GM12878 (cell line): ENCODE data around the gene SNX8. TPM values are rescaled to one million over a fixed set of nuclear protein-coding genes. Genes with fewer than 3 reads are reported as not detected.

ENCODE experiments used
- ATAC-seq: fragments of 200-7000 bp; cut with Tn5 transposase; 3 replicates; pipeline ENCODE4 v1.9.1; 2020; ENCODE audit warnings: mild to moderate bottlenecking, moderate library complexity
- BruUV-seq: library from RNA; stranded (reverse); fragments of 400-500 nt; replicated peaks from 2 replicates; lab custom pipeline; 2021; lab: Mats Ljungman, UMichigan
- CTCF ChIA-PET: fragments of 300-600 bp; sonication (Branson Sonifier 250); formaldehyde crosslinking; extraction: SDS; loops from one replicate; lab custom pipeline; 2021; ENCODE audit warnings: inconsistent platforms; lab: Yijun Ruan, JAX
- POLR2A ChIA-PET: fragments of 350-600 bp; formaldehyde crosslinking; extraction: SDS; loops from one replicate; lab custom pipeline; 2021; ENCODE audit warnings: inconsistent platforms; lab: Charles Lee
- RAD21 ChIA-PET: fragments of 300-600 bp; sonication (Branson Sonifier 250); formaldehyde crosslinking; loops from one replicate; lab custom pipeline; 2023; ENCODE audit warnings: antibody characterized with exemption; ENCODE audit not compliant: unreplicated experiment; lab: Charles Lee
- SMC1A ChIA-PET: fragments of 300-600 bp; sonication (Branson Sonifier 250); formaldehyde crosslinking; loops from one replicate; lab custom pipeline; 2023; ENCODE audit not compliant: unreplicated experiment, uncharacterized antibody; lab: Charles Lee
- DNase-seq: peaks from one replicate; pipeline ENCODE4 v3.0.0-alpha.2; 2011; ENCODE audit warnings: low read depth, low spot score
- FAIRE-seq: peaks from 3 replicates; lab custom pipeline; 2011; peaks lifted over from hg19 to GRCh38; lab: Jason Lieb, UNC
- H2AFZ ChIP-seq: 2 replicates; pipeline ENCODE4 v1.6.0; 2011; ENCODE audit warnings: low read depth, low read length, control low read depth; ENCODE audit not compliant: control insufficient read depth
- H3K27ac ChIP-seq: 2 replicates; pipeline ENCODE4 v1.5.1; 2011; ENCODE audit warnings: control low read depth; ENCODE audit not compliant: control insufficient read depth, insufficient read depth
- H3K27me3 ChIP-seq, 2 experiments: replicated peaks in 1 of 2; 2 replicates each; pipeline versions ENCODE4 v1.6.0 to v1.6.1; 2011; ENCODE audit warnings: low read length in 1 of 2; ENCODE audit not compliant: control insufficient read depth in 2 of 2, insufficient read depth in 2 of 2
- H3K36me3 ChIP-seq, 2 experiments: 2 replicates each; pipeline ENCODE4 v1.5.1; 2011; ENCODE audit warnings: low read length in 1 of 2; ENCODE audit not compliant: control insufficient read depth in 2 of 2, insufficient read depth in 2 of 2
- H3K4me1 ChIP-seq: 2 replicates; pipeline ENCODE4 v1.6.1; 2011; ENCODE audit warnings: mild to moderate bottlenecking, low read length, moderate library complexity, mixed read lengths; ENCODE audit not compliant: control insufficient read depth, insufficient read depth
- H3K4me2 ChIP-seq: 2 replicates; pipeline ENCODE4 v1.6.0; 2011; ENCODE audit warnings: control low read depth; ENCODE audit not compliant: control insufficient read depth, insufficient read depth
- H3K4me3 ChIP-seq: fragments of 200-600 bp; sonication (generic); 2 replicates; pipeline ENCODE4 v1.5.1; 2016
- H3K79me2 ChIP-seq: 2 replicates; pipeline ENCODE4 v1.6.0; 2011; ENCODE audit warnings: low read length; ENCODE audit not compliant: control insufficient read depth, insufficient read depth
- H3K9ac ChIP-seq: 2 replicates; pipeline ENCODE4 v1.8.0; 2011; ENCODE audit warnings: low read length, control low read depth, mixed read lengths; ENCODE audit not compliant: control insufficient read depth, insufficient read depth
- H3K9me3 ChIP-seq: replicated peaks from 3 replicates; pipeline ENCODE4 v1.5.1; 2011; ENCODE audit warnings: mild to moderate bottlenecking, low read length; ENCODE audit not compliant: control insufficient read depth, insufficient read depth
- H4K20me1 ChIP-seq: 2 replicates; pipeline ENCODE4 v1.6.0; 2011; ENCODE audit not compliant: control insufficient read depth, insufficient read depth
- CBFB ChIP-seq: IDR thresholded peaks from 2 replicates; pipeline ENCODE4 v1.6.1; 2016; ENCODE audit warnings: antibody characterized with exemption, low read depth
- EED ChIP-seq: sonication (generic); IDR thresholded peaks from 2 replicates; pipeline ENCODE4 v1.6.1; 2016; ENCODE audit warnings: antibody characterized with exemption, low read depth
- KDM1A ChIP-seq: fragments of 200-600 bp; sonication (generic); IDR thresholded peaks from 2 replicates; pipeline ENCODE4 v1.6.1; 2016; ENCODE audit warnings: borderline replicate concordance
- NFIC ChIP-seq: IDR thresholded peaks from 2 replicates; pipeline ENCODE4 v1.6.1; 2012; ENCODE audit warnings: low read depth, mild to moderate bottlenecking, inconsistent platforms, low read length, moderate library complexity
- POLR2A ChIP-seq: IDR thresholded peaks from 2 replicates; pipeline ENCODE4 v1.6.1; 2011; ENCODE audit warnings: low read depth, mild to moderate bottlenecking, low read length
- RAD21 ChIP-seq: IDR thresholded peaks from 2 replicates; pipeline ENCODE4 v1.6.1; 2011; ENCODE audit warnings: mild to moderate bottlenecking, low read depth, low read length, moderate library complexity; ENCODE audit not compliant: insufficient read depth
- ZBED1 ChIP-seq: IDR thresholded peaks from 2 replicates; pipeline ENCODE4 v1.6.1; 2016; ENCODE audit warnings: borderline replicate concordance
- ZNF24 ChIP-seq: fragments of 450-650 bp; IDR thresholded peaks from 2 replicates; pipeline ENCODE4 v1.6.1; 2017; ENCODE audit warnings: antibody characterized with exemption, mild to moderate bottlenecking
- whole genome bisulfite sequencing: methylation state at CpG from one replicate; pipeline ENCODE4 v1.1.6; 2016; ENCODE audit warnings: low lambda C conversion rate; ENCODE audit not compliant: insufficient replicate concordance, insufficient coverage; ENCODE audit errors: missing lambda C conversion rate; 5-methylcytosine and 5-hydroxymethylcytosine counted together
- in situ Hi-C: fragments of 300-500 bp; cut with MboI; formaldehyde crosslinking; loops from 9 replicates; pipeline ENCODE4 v1.14.3; 2018; ENCODE audit warnings: mixed read lengths
- intact Hi-C: fragments of 100-400 bp; cut with micrococcal nuclease; formaldehyde crosslinking; loops from one replicate; pipeline ENCODE4 v1.14.2; 2022; ENCODE audit not compliant: unreplicated experiment
- polyA plus RNA-seq, 11 experiments: library from polyadenylated mRNA; depleted of rRNA in 4 of 11; unstranded in 6 of 11; stranded (reverse) in 5 of 11; fragments of >200 nt; fragmentation: Nextera tagmentation in 4 of 11; fragmentation: Illumina TruSeq in 1 of 11; extraction: Ambion mirVana in 4 of 11; extraction: Trizol in 1 of 11; gene quantifications; 1 replicate in 1 of 11; 2 replicates in 10 of 11; pipeline versions ENCODE4 v1.2.1 to v1.2.3, GENCODE V29; 2011 to 2016; ENCODE audit warnings: inconsistent platforms in 2 of 11, missing spikeins in 2 of 11, low read depth in 1 of 11
- total RNA-seq, 4 experiments: library from RNA; depleted of rRNA in 3 of 4; stranded (reverse); fragments of >200 nt in 3 of 4; fragmentation: Illumina TruSeq in 1 of 4; extraction: Trizol in 1 of 4; gene quantifications; 2 replicates each; pipeline versions ENCODE4 v1.2.1 to v1.2.3, GENCODE V29; 2013 to 2021
- TF ChIP-seq, protein P1 (sequence below), 3 experiments: IDR thresholded peaks in 2 of 3; conservative IDR thresholded peaks in 1 of 3; 2 replicates each; pipeline ENCODE4 v1.5.1; 2011; ENCODE audit warnings: low read depth in 3 of 3, low read length in 3 of 3, mild to moderate bottlenecking in 3 of 3, control low read depth in 2 of 3, moderate library complexity in 2 of 3, inconsistent platforms in 1 of 3, mixed read lengths in 1 of 3; ENCODE audit not compliant: control insufficient read depth in 2 of 3, insufficient read depth in 1 of 3; ENCODE audit errors: extremely low read depth in 1 of 3
- TF ChIP-seq, protein P2 (sequence below): IDR thresholded peaks from 2 replicates; pipeline ENCODE4 v1.6.1; 2011; ENCODE audit warnings: low read depth, mild to moderate bottlenecking, low read length, moderate library complexity, borderline replicate concordance; ENCODE audit errors: extremely low read depth

The SNX8 gene
- total and polyA plus RNA-seq, 10 of the 15 experiments (the other 5 are each of a cell fraction or from before 2014, with no cell fraction given), result 6.4 to 210 (median 97.6) TPM

DNA sequence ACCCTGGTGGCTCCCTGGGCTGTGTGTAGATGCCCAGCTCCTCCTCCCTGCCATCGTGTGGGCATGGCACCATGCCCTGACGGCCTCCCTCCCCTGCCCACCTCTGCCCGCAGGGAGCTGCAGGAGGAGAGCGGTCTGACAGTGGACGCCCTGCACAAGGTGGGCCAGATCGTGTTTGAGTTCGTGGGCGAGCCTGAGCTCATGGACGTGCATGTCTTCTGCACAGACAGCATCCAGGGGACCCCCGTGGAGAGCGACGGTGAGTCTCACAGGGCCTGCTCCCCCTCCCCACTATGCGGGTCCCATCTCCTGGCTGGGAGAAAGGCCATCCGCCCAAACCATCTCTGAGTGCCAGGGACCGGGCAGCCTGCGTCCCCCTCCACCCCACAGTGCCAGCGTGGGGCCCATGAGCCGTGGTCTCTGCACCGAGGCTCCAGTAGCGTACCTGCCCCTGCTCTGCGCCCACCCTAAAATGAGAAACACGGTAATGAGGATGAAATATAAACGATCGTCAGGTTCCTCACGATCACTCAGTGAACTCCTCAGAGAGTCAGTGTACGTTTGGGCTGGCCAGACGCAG is 64.4 kb downstream of the SNX8 start:
- WGBS, result 88% methylated on average over 27 of the region's 27 CpGs
- TF ChIP-seq ZNF24 (no peak), POLR2A (peak; percentile 71; the same call in 1 of the 2 replicates)
- TF ChIP-seq, all 136 proteins: peak for 1
- ChIA-PET CTCF (interaction anchor here (0.7 to 2.7 kb wide), 8 partner anchors 11 to 98 kb away, joined by 3 to 21 read pairs (median 7); no protein-coding TSS in a partner anchor), RAD21 (interaction anchor here (1.1 to 3.5 kb wide), 4 partner anchors 9 to 99 kb away, joined by 3 to 20 read pairs (median 6); no protein-coding TSS in a partner anchor), SMC1A (interaction anchor here (1.4 to 3.5 kb wide), 8 partner anchors 9 to 97 kb away, joined by 4 to 27 read pairs (median 8); no protein-coding TSS in a partner anchor), POLR2A (interaction anchor here (0.5 to 1.7 kb wide), 4 partner anchors 9 to 47 kb away, joined by 4 to 7 read pairs (median 4); no protein-coding TSS in a partner anchor)
- in situ Hi-C loops, result loop anchor here (5.0 kb wide), 1 partner anchor 97 kb away; no protein-coding TSS in a partner anchor
- H3K36me3 ChIP-seq, result peaks cover 4 to 19% of the 10 kb centered on the region in 2 experiments; a peak in 3 of 4 replicates
- DNase-seq, result no peak
- no peaks in the 10 kb centered on the region; the same call in 2 of the 3 replicates for H3K9me3 ChIP-seq
- no peak overlapping the region for H3K9ac ChIP-seq
- H3K4me3 ChIP-seq, result peak overlapping the region; percentile 36; the same call in 1 of the 2 replicates
- H2AFZ ChIP-seq, result no peak overlapping the region
- no peaks in the 10 kb centered on the region; the same call in 1 of the 2 replicates for H3K79me2 ChIP-seq
- no TSS peak for BruUV-seq
- peaks cover 32% of the 10 kb centered on the region for H3K4me1 ChIP-seq
- peak overlapping the region; percentile 87 for H3K4me2 ChIP-seq
- H3K27me3 ChIP-seq, result no peaks in the 10 kb centered on the region
- no peak; the same call in 2 of the 3 replicates for ATAC-seq
- H3K27ac ChIP-seq, result peak overlapping the region; percentile 67; the same call in 1 of the 2 replicates
- intact Hi-C loops, result no loop called here
- no peaks in the 10 kb centered on the region for H4K20me1 ChIP-seq
- FAIRE-seq, result no peak

DNA sequence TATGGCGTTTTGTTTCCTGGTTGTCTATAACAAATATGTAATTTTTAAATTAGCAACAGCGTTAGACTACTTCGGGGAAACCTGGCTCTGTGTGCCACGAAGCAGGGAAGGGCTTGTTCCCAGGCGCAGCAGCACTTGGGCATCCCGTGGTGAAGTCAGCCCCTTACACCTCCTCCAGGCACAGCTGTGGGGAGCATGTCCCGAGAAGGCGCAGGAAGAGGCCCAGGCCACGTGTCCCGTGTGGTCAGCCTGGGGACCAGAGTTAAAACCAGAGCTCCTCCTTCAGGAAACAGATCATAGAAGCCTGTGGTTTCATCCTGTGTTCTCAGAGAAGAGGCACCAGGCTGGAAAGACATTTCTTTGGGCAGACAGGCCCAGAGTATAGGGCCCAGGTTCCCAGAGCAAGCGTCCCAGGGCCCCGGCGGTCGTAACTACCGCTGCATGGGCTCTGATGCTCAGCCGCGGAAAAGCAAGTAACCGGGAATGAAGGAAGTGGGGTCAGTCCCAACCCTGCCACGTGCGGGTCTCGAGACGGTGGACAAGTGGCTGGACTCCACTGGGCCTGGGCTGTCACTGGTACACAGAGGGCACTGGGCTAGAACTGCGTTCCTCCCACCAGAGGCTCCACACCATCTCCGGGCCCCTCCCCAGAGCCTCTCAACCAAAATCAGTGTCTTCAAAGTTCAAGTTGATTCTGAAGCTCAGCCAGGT is 65.1 kb downstream of the SNX8 start:
- Histone ChIP-seq H3K79me2 (no peaks in the 10 kb centered on the region), H3K4me1 (peaks cover 33% of the 10 kb centered on the region), H3K27me3 (no peaks in the 10 kb centered on the region), H3K4me2 (peak overlapping the region; percentile 87), H4K20me1 (no peaks in the 10 kb centered on the region), H3K36me3 (peaks cover 3 to 13% of the 10 kb centered on the region in 2 experiments; a peak in 3 of 4 replicates), H3K27ac (peak overlapping the region; percentile 67), H3K9me3 (no peaks in the 10 kb centered on the region; the same call in 2 of the 3 replicates), H3K9ac (peak overlapping the region; percentile 56), H2AFZ (no peak overlapping the region; the same call in 1 of the 2 replicates), H3K4me3 (peak overlapping the region; percentile 50; the same call in 1 of the 2 replicates)
- POLR2A ChIA-PET, result interaction anchor here (0.5 to 1.7 kb wide), 7 partner anchors 10 to 211 kb away, joined by 3 to 12 read pairs (median 4); no protein-coding TSS in a partner anchor
- RAD21 ChIA-PET, result interaction anchor here (0.7 to 3.5 kb wide), 6 partner anchors 10 to 743 kb away, joined by 3 to 20 read pairs (median 4); no protein-coding TSS in a partner anchor
- no TSS peak for BruUV-seq
- ATAC-seq, result peak; percentile 67
- WGBS, result 44% methylated on average over 24 of the region's 24 CpGs
- SMC1A ChIA-PET, result interaction anchor here (0.8 to 3.5 kb wide), 12 partner anchors 9 to 98 kb away, joined by 3 to 27 read pairs (median 5); no protein-coding TSS in a partner anchor
- CTCF ChIA-PET, result interaction anchor here (0.9 to 2.7 kb wide), 9 partner anchors 12 to 99 kb away, joined by 3 to 21 read pairs (median 4); no protein-coding TSS in a partner anchor
- FAIRE-seq, result peak; percentile 56
- in situ Hi-C loops (loop anchor here (5.0 kb wide), 1 partner anchor 98 kb away; no protein-coding TSS in a partner anchor), intact Hi-C loops (no loop called here)
- DNase-seq, result peak; percentile 48
- TF ChIP-seq EED, result peak; percentile 69
- TF ChIP-seq, protein P1, sequence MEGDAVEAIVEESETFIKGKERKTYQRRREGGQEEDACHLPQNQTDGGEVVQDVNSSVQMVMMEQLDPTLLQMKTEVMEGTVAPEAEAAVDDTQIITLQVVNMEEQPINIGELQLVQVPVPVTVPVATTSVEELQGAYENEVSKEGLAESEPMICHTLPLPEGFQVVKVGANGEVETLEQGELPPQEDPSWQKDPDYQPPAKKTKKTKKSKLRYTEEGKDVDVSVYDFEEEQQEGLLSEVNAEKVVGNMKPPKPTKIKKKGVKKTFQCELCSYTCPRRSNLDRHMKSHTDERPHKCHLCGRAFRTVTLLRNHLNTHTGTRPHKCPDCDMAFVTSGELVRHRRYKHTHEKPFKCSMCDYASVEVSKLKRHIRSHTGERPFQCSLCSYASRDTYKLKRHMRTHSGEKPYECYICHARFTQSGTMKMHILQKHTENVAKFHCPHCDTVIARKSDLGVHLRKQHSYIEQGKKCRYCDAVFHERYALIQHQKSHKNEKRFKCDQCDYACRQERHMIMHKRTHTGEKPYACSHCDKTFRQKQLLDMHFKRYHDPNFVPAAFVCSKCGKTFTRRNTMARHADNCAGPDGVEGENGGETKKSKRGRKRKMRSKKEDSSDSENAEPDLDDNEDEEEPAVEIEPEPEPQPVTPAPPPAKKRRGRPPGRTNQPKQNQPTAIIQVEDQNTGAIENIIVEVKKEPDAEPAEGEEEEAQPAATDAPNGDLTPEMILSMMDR (IDR thresholded peaks at IDR 0.05 in 2 of 3, conservative IDR thresholded peaks at IDR 0.05 in 1 of 3; ENCODE audit: control insufficient read depth in 2 of 3, extremely low read depth in 1 of 3, insufficient read depth in 1 of 3, low read depth in 3 of 3, low read length in 3 of 3), result peak in 2 of 3 experiments; percentile 12 to 54; a peak in 2 of 6 replicates
- 0 out of 2 replicates have a peak, but pooled peaks have one; percentile 24 for TF ChIP-seq RAD21
- TF ChIP-seq CBFB, result peak; percentile 64; the same call in 1 of the 2 replicates
- no peak for TF ChIP-seq NFIC
- no peak for TF ChIP-seq KDM1A
- TF ChIP-seq, protein P2, sequence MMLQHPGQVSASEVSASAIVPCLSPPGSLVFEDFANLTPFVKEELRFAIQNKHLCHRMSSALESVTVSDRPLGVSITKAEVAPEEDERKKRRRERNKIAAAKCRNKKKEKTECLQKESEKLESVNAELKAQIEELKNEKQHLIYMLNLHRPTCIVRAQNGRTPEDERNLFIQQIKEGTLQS, result peak; percentile 58; the same call in 1 of the 2 replicates
- TF ChIP-seq ZBED1, result no peak
- peak; percentile 44; the same call in 1 of the 2 replicates for TF ChIP-seq POLR2A
